Measurements from ENCODE around the gene CHST15.

The CHST15 gene

DNA sequence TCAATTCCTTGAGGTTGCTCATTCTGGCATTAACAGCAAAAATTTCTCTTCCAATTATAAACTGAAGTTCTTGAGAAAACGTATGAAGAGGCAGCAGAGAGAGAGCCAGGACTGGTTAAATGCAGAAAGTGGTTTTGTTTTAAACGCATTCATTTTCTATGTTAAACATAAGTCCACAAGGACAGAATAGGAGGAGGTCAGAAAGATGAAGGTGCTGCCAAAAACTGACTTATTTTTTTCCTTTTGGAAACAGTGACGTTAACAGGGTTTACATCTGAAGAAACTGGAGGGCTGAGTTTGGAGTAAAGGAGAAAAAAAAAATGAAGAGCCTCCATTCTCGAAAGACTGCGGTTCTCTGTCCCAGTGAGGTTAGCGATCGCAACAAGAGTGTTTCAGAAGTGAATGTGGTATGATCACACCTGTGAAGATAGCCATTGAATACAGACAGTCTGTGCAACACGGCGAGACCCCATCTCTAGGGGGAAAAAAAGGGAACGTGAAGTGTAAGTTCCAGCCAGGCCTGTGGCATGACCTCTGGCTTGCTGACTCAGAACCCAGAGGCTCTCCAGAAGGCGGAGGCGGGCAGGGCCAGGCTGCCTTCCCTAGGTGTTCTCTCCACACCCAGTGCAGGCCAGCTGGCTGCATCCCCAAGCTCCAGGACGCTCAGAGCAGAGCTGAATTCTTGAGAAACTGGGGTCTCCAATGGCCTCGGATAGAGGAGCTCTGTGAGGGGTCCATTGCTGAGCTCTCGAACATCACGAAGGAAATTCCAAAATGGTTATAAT, 84.0 kb downstream of the CHST15 start:
- no peak overlapping the region for H3K4me3 ChIP-seq (ENCODE audit: low read length)
- DNase-seq (ENCODE audit: low read depth, low spot score), result no peak

- DNase-seq (ENCODE audit: low read depth, low spot score), result no peak
- H3K4me3 ChIP-seq (ENCODE audit: low read length), result no peak overlapping the region
Measured at GRCh38 chr10:124008681-124009080, 84.7 kb downstream of the CHST15 start.

GRCh38 chr10:124008187-124008586, 85.2 kb downstream of the CHST15 start:
- no peak overlapping the region for H3K4me3 ChIP-seq (ENCODE audit: low read length)
- DNase-seq (ENCODE audit: low read depth, low spot score), result no peak

- DNase-seq (ENCODE audit: low read depth, low spot score), result no peak
- no peak overlapping the region for H3K4me3 ChIP-seq (ENCODE audit: low read length)
Measured at GRCh38 chr10:124007773-124008145, 85.6 kb downstream of the CHST15 start.

GRCh38 chr10:124007102-124007772, 86.2 kb downstream of the CHST15 start:
- no peak overlapping the region for H3K4me3 ChIP-seq (ENCODE audit: low read length)
- no peak for DNase-seq (ENCODE audit: low read depth, low spot score)

- no peak for DNase-seq (ENCODE audit: low read depth, low spot score)
- no peak overlapping the region for H3K4me3 ChIP-seq (ENCODE audit: low read length)
Measured at GRCh38 chr10:124006526-124006925, 86.9 kb downstream of the CHST15 start.

DNA sequence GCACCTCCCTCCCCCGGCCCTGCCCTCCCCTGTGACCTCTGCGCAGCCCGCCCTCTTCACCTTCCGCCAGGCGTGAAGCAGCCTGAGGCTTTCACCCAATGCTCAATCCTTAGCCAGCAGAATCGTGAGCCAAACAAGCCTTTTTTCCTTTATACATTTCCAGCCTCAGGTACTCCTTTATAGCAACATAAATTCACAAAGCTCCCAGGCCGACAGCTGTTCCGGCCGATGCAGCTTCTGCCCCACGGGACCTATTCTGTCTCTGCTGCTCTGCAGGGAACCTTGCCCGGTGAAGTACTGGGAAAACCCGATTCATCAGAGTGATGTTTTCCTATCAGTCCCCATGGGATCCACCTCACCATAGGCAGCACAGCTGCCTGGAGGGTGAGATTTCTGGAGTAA, 87.4 kb downstream of the CHST15 start:
- DNase-seq (ENCODE audit: low read depth, low spot score), result no peak
- no peak overlapping the region for H3K4me3 ChIP-seq (ENCODE audit: low read length)

DNA sequence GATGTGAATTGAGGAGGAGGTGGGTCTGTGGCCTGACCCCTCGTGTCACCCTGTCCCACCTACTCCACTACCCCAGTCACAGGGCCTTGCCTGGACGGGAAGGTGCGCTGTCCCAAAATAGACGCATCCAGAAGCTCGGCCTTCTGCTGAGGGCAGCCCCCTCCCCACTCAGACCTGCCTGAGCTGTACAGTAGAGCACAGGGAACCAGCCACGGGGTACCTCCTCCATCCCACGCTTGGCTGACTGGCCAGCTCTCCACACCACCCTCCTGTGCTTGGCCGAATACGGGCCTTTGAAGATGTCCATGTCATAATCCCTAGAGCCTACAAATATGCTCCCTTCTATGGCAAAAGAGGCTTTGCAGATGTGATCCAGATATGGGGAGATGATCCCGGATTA, 88.3 kb downstream of the CHST15 start:
- no peak for DNase-seq (ENCODE audit: low read depth, low spot score)
- H3K4me3 ChIP-seq (ENCODE audit: low read length), result no peak overlapping the region

DNA sequence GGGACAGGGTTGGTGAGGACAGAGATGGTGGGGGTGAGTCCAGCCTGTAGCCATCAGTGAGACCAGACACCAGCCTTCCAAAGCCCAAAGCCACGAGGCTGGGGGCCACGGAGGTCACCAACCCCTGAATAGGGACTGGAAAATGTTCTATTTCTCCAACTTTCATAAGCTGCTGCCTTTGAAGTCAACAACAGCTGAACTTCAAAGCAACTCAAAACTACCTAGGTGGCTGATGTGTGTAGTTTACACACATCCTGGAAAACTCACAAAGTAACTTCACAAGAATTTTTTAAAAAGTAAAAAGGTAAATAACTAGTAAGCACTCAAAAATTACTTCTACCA, 88.8 kb downstream of the CHST15 start:
- H3K4me3 ChIP-seq (ENCODE audit: low read length), result no peak overlapping the region
- DNase-seq (ENCODE audit: low read depth, low spot score), result peak; percentile 39

GRCh38 chr10:124003871-124004662, 89.3 kb downstream of the CHST15 start:
- DNase-seq (ENCODE audit: low read depth, low spot score), result no peak
- H3K4me3 ChIP-seq (ENCODE audit: low read length), result no peak overlapping the region

- DNase-seq (ENCODE audit: low read depth, low spot score), result no peak
Measured at GRCh38 chr10:124003481-124003870, 89.9 kb downstream of the CHST15 start.

DNA sequence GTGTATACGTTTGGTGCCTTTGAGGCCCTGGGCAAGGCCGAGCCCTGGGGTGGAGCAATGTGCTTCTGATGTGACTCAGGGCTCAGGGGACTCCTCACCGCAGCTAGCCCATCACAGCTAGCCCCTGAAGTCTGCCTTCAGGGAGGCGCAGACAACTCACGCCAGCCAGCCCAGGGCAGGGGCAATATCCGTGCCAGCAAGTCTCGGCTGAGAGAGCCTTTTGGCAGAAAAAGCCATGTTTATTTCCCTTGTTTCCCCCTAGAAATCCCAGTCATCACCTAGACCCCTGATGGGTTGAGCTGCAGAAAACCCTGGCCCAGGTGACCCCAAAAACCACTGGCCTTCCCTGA, 90.4 kb downstream of the CHST15 start:
- no peak overlapping the region for H3K4me3 ChIP-seq (ENCODE audit: low read length)
- DNase-seq (ENCODE audit: low read depth, low spot score), result no peak

More at GRCh38 chr10:124003481-124003870, 89.9 kb downstream of the CHST15 start:
- no peak overlapping the region for H3K4me3 ChIP-seq (ENCODE audit: low read length)

DNA sequence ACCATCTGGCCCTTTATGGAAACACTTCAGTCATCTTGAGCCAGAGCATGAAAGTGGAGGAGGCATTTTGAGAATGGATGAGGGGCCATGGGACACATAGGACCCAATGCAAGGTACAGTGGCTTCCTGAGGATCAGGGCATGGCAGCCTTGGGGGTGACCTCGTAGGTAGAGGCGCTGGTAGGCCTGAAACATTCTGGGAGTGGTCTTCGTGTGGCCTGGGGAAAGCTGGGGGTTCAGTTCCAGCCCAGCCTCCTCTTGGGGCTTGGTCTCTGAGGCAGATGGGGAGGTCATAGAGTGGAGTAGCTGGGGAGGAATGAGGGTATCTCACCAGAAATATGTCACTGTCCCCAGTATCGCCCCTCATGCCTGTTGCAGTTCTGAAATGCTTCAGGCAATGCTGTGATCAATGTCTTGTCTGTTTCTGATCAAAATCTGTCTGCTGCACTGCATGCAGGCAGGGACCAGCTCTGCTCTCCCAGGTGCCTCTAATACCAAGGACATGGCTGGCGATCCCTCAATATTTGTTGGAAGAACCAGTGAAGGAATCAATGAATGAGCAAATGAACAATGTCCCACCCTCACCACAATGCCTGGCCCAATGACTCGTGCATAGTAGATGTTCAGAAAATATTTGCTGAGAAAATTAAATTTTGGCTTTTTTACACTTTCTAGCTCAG, 90.9 kb downstream of the CHST15 start:
- no peak for DNase-seq (ENCODE audit: low read depth, low spot score)
- no peak overlapping the region for H3K4me3 ChIP-seq (ENCODE audit: low read length)

DNA sequence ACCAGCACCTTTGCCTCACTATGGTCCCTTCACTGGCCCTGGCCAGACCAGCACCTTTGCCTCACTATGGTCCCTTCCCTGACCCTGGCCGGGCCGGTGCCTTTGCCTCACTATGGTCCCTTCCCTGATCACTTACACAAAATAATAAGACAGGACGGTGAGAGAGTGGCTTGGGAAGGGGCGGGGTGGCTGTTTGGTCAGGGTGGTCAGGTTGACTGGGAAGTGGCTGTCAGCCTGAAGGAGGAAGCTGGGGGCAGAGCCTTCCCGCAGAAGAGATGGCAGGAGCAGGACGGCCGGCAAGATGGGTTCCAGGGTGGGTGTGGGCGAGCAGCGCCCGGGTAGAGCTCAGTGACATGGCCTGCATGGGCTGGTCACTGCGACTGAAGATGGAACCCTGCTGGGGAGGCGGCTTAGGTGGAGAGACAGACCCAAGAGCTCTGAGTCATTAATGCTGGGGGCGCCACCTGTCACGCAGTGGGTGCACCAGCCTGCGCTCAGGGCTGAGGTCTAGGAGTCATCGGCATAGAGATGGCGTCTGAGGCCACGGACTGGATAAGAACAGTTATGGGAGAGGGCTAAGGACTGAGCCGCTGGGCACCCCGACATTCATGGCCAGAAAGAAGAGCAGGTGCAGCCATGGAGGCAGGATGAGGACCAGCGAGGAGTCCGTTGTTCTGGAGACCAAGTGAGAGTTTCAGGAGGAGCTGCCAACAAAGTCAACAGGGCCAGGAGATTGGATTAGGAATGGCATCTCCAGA, 91.8 kb downstream of the CHST15 start:
- no peak overlapping the region for H3K4me3 ChIP-seq (ENCODE audit: low read length)
- no peak for DNase-seq (ENCODE audit: low read depth, low spot score)

DNA sequence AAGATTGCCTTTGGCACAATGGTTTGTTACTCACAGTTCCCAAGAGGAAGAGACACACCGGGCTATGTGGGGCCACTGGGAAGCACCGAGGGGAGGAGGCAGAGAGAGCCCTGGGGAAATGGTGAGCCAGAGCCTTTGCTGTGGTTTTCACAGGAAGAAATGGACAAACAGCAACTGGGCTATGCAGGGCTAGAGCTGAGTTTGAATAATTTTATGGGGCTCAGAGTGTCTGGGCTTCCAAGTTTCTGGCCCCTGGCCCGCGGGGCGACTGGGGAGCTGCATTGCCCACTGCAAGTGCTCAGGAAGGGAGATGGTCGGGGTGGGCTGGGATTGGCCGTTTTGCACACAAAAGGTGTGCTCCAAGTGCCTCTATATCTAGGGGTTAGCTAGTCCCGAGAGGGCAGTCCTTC, 92.6 kb downstream of the CHST15 start:
- H3K4me3 ChIP-seq (ENCODE audit: low read length), result no peak overlapping the region
- DNase-seq (ENCODE audit: low read depth, low spot score), result no peak

- no peak for DNase-seq (ENCODE audit: low read depth, low spot score)
- no peak overlapping the region for H3K4me3 ChIP-seq (ENCODE audit: low read length)
Measured at GRCh38 chr10:123999956-124000615, 93.3 kb downstream of the CHST15 start.

GRCh38 chr10:123999261-123999660, 94.1 kb downstream of the CHST15 start:
- DNase-seq (ENCODE audit: low read depth, low spot score), result no peak
- H3K4me3 ChIP-seq (ENCODE audit: low read length), result no peak overlapping the region

Measured in Jurkat, Clone E6-1 (cell line).